ENCODE results near the gene ZNF574. TPM values are rescaled to one million over a fixed set of nuclear protein-coding genes. Genes with fewer than 3 reads are reported as not detected.
A peak's percentile ranks its signal among the peaks of the same experiment; 100 is the strongest.

Gene ZNF574
- total and polyA plus RNA-seq, 12 donors = 3.4 to 11.1 (median 8.0) TPM

GRCh38 chr19:42089772-42090171, 13.8 kb downstream of the ZNF574 start:
- Histone ChIP-seq H3K4me3 (no peak overlapping the region), H3K27me3 (peaks cover 0 to under 1% (median 0%) of the 10 kb centered on the region in 7 donors), H3K9me3 (no peaks in the 10 kb centered on the region), H3K27ac (no peak overlapping the region), H3K36me3 (peaks cover 0 to 15% (median 0%) of the 10 kb centered on the region in 9 donors), H3K4me1 (peaks cover 0 to 33% (median 4%) of the 10 kb centered on the region in 9 donors)
- ATAC-seq = no peak
- intact Hi-C loops (cut with DNase I) = no loop called here
- no peak for DNase-seq
- 91 to 93% methylated on average over 13 of the region's 13 CpGs for WGBS, 2 donors
- no peak for TF ChIP-seq CTCF (IDR thresholded peaks at IDR 0.05)

GRCh38 chr19:42090672-42091071, 14.7 kb downstream of the ZNF574 start:
- intact Hi-C loops (cut with DNase I) = no loop called here
- H3K9me3 ChIP-seq = no peaks in the 10 kb centered on the region
- DNase-seq = no peak
- 79 to 85% methylated on average over 9 of the region's 9 CpGs for WGBS, 2 donors
- no peak overlapping the region for H3K27ac ChIP-seq
- H3K4me3 ChIP-seq = no peak overlapping the region
- no peak for TF ChIP-seq CTCF (IDR thresholded peaks at IDR 0.05)
- peaks cover 0 to 9% (median 7%) of the 10 kb centered on the region in 7 donors for H3K27me3 ChIP-seq
- ATAC-seq = no peak
- peaks cover 0 to 33% (median 4%) of the 10 kb centered on the region in 9 donors for H3K4me1 ChIP-seq
- H3K36me3 ChIP-seq = peaks cover 0 to 24% (median 0%) of the 10 kb centered on the region in 9 donors

GRCh38 chr19:42091300-42091699, 15.3 kb downstream of the ZNF574 start:
- H3K27me3 ChIP-seq = peaks cover 0 to 16% (median 13%) of the 10 kb centered on the region in 7 donors
- no peak for DNase-seq
- intact Hi-C loops (cut with DNase I) = no loop called here
- H3K27ac ChIP-seq = no peak overlapping the region
- WGBS, 2 donors = 84 to 87% methylated on average over 13 of the region's 13 CpGs
- peak in 1 of 8 donors; percentile 29 for ATAC-seq
- no peak overlapping the region for H3K4me3 ChIP-seq
- peaks cover 0 to 33% (median 4%) of the 10 kb centered on the region in 9 donors for H3K4me1 ChIP-seq
- H3K9me3 ChIP-seq = no peaks in the 10 kb centered on the region
- peaks cover 0 to 28% (median 0%) of the 10 kb centered on the region in 9 donors for H3K36me3 ChIP-seq
- TF ChIP-seq CTCF (IDR thresholded peaks at IDR 0.05) = no peak

GRCh38 chr19:42091742-42092141, 15.8 kb downstream of the ZNF574 start:
- ATAC-seq (peak in 6 of 8 donors; percentile 34 to 60 (median 40)), DNase-seq (no peak)
- H3K36me3 ChIP-seq = peaks cover 0 to 32% (median 0%) of the 10 kb centered on the region in 9 donors
- H3K4me1 ChIP-seq = peaks cover 0 to 33% (median 4%) of the 10 kb centered on the region in 9 donors
- intact Hi-C loops (cut with DNase I) = no loop called here
- no peak for TF ChIP-seq CTCF (IDR thresholded peaks at IDR 0.05)
- H3K4me3 ChIP-seq = no peak overlapping the region
- H3K9me3 ChIP-seq = no peaks in the 10 kb centered on the region
- 34 to 38% methylated on average over 10 of the region's 10 CpGs for WGBS, 2 donors
- H3K27ac ChIP-seq = no peak overlapping the region
- H3K27me3 ChIP-seq = peaks cover 0 to 20% (median 17%) of the 10 kb centered on the region in 7 donors

Data from heart right ventricle (tissue), 16 donors.